T-helper 22 cell (primary cell): ENCODE measurements around the gene LAMA3.

Experiments used
- DNase-seq: peaks from one replicate; pipeline ENCODE4 v3.0.0-alpha.2; 2020; ENCODE audit warnings: low read depth

The LAMA3 gene

GRCh38 chr18:23969664-23970063, 280.4 kb downstream of the LAMA3 start:
- DNase-seq = no peak

- peak; percentile 68 for DNase-seq
Observed at GRCh38 chr18:23970161-23971096, 281.2 kb downstream of the LAMA3 start.

- DNase-seq = no peak
Observed at GRCh38 chr18:23971097-23971440, 281.8 kb downstream of the LAMA3 start.

- no peak for DNase-seq
Observed at GRCh38 chr18:23971666-23972230, 282.5 kb downstream of the LAMA3 start.

- peak; percentile 52 for DNase-seq
Observed at GRCh38 chr18:23972453-23972852, 283.2 kb downstream of the LAMA3 start.

GRCh38 chr18:23977103-23977502, 287.9 kb downstream of the LAMA3 start:
- DNase-seq = no peak

GRCh38 chr18:23977719-23978483, 288.6 kb downstream of the LAMA3 start:
- no peak for DNase-seq

- DNase-seq = no peak
Observed at GRCh38 chr18:23981369-23981980, 292.2 kb downstream of the LAMA3 start.

- no peak for DNase-seq
Observed at GRCh38 chr18:23982155-23983079, 293.2 kb downstream of the LAMA3 start.

GRCh38 chr18:23983112-23983511, 293.9 kb downstream of the LAMA3 start:
- no peak for DNase-seq

GRCh38 chr18:23986600-23987359, 297.5 kb downstream of the LAMA3 start:
- DNase-seq = no peak

GRCh38 chr18:23990474-23991410, 301.5 kb downstream of the LAMA3 start:
- no peak for DNase-seq

- peak; percentile 54 for DNase-seq
Observed at GRCh38 chr18:23992089-23992940, 303.1 kb downstream of the LAMA3 start.

- DNase-seq = no peak
Observed at GRCh38 chr18:23992941-23993280, 303.7 kb downstream of the LAMA3 start.

GRCh38 chr18:23994361-23994902, 305.2 kb downstream of the LAMA3 start:
- DNase-seq = peak; percentile 38

- no peak for DNase-seq
Observed at GRCh38 chr18:23995180-23995579, 305.9 kb downstream of the LAMA3 start.

- no peak for DNase-seq
Observed at GRCh38 chr18:23998018-23998417, 308.8 kb downstream of the LAMA3 start.

- no peak for DNase-seq
Observed at GRCh38 chr18:23998820-23999219, 309.6 kb downstream of the LAMA3 start.
